ENCODE measurements around the gene RHBDD1. TPM values are rescaled to one million over a fixed set of nuclear protein-coding genes. Genes with fewer than 3 reads are reported as not detected.

RHBDD1 gene
- total RNA-seq, 1 donor from 2014 or later, result 29.9 TPM

- no peaks in the 10 kb centered on the region for H3K27me3 Mint-ChIP-seq (ENCODE audit: unreplicated experiment)
- DNase-seq, result no peak
- H3K27ac Mint-ChIP-seq (ENCODE audit: unreplicated experiment), result no peak overlapping the region
- TF ChIP-seq CTCF (IDR thresholded peaks at IDR 0.05; ENCODE audit: partially characterized antibody, unreplicated experiment), result no peak
- H3K4me1 Mint-ChIP-seq (ENCODE audit: low read depth, unreplicated experiment), result peaks cover 4% of the 10 kb centered on the region
- no peak overlapping the region for H3K4me3 Mint-ChIP-seq (ENCODE audit: unreplicated experiment)
- no peaks in the 10 kb centered on the region for H3K36me3 Mint-ChIP-seq (ENCODE audit: unreplicated experiment)
- H3K9me3 Mint-ChIP-seq (ENCODE audit: unreplicated experiment), result no peaks in the 10 kb centered on the region
Measured at GRCh38 chr2:227038550-227039189, 202.8 kb downstream of the RHBDD1 start.

- H3K9me3 Mint-ChIP-seq (ENCODE audit: unreplicated experiment), result no peaks in the 10 kb centered on the region
- H3K27ac Mint-ChIP-seq (ENCODE audit: unreplicated experiment), result no peak overlapping the region
- H3K36me3 Mint-ChIP-seq (ENCODE audit: unreplicated experiment), result no peaks in the 10 kb centered on the region
- no peaks in the 10 kb centered on the region for H3K27me3 Mint-ChIP-seq (ENCODE audit: unreplicated experiment)
- no peak for TF ChIP-seq CTCF (IDR thresholded peaks at IDR 0.05; ENCODE audit: partially characterized antibody, unreplicated experiment)
- no peak for DNase-seq
- H3K4me1 Mint-ChIP-seq (ENCODE audit: low read depth, unreplicated experiment), result no peaks in the 10 kb centered on the region
- no peak overlapping the region for H3K4me3 Mint-ChIP-seq (ENCODE audit: unreplicated experiment)
Measured at GRCh38 chr2:227043981-227044380, 208.1 kb downstream of the RHBDD1 start.

Other genes with a start within 250 kb of the RHBDD1 start
- 8.1 TPM for gene IRS1, start 36.2 kb upstream of the RHBDD1 start, total RNA-seq (ENCODE audit: unreplicated experiment)

Measured in glutamatergic neuron (in vitro differentiated cells).